HG02642 (cell line): ENCODE measurements around the gene EXOSC5.
A peak's percentile ranks its signal among the peaks of the same experiment; 100 is the strongest.
"Not testable (repeated sequence)": the region's sequence is repeated elsewhere in the genome, so short reads cannot be mapped to it uniquely, and the experiment has no call there.

Source experiments
- ATAC-seq: cut with Tn5 transposase; IDR thresholded peaks from one replicate; pipeline ENCODE4 v1.9.1; 2021; ENCODE audit warnings: mild to moderate bottlenecking; ENCODE audit not compliant: unreplicated experiment, poor library complexity

EXOSC5 gene

GRCh38 chr19:41372501-41372900 is 24.7 kb downstream of the EXOSC5 start:
- ATAC-seq = no peak

DNA sequence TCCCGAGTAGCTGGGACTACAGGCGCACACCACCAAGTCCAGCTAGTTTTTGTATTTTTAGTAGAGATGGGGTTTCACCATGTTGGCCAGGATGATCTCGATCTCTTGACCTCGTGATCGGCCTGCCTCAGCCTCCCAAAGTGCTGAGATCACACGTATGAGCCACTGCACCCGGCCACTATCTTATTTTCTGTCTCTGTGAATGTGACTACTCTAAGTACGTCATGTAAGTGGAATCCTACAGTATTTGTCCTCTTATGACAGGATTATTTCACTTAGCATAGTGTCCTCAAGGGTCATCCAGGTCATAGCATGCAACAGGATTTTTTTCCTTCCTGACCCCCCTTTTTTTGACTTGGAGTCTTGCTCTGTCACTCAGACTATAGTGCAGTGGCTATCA is 25.6 kb downstream of the EXOSC5 start:
- ATAC-seq = no peak

DNA sequence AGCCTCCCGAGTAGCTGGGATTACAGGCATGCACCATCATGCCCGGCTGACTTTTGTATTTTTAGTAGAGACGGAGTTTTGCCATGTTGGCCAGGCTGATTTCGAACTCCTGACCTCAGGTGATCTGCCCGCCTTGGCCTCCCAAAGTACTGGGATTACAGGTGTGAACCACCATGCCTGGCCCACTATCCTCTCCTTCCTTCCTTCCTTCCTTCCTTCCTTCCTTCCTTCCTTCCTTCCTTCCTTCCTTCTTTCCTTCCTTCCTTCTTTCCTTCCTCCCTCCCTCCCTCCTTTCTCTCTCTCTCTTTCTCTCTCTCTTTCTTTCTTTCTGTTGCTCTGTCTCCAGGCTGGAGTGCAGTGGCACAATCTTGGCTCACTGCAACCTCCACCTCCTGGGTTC is 26.0 kb downstream of the EXOSC5 start:
- not testable (repeated sequence) for ATAC-seq

GRCh38 chr19:41369769-41370168 is 27.4 kb downstream of the EXOSC5 start:
- no peak for ATAC-seq

DNA sequence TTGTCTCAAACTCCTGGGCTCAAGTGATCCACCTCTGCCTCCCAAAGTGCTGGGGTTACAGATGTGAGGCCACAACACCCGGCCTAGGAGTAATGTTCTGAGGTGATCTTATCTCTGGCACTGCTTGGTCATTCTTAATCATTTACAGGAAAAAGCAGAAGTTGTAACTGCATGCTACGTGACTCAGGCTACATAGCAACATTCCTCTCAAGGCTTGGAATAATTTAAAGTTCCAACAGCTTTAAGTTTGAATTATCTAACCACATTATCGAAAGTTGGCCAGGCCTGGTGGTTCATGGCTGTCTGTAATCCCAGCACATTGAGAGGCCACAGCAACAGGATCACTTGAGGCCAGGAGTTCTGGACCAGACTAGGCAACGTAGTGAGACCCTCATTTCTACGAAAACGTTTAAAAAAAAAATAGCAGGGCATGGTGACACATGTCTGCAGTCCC is 29.3 kb downstream of the EXOSC5 start:
- no peak for ATAC-seq

- ATAC-seq = no peak
These were observed 31.1 kb downstream of the EXOSC5 start for GRCh38 chr19:41366089-41366488.

DNA sequence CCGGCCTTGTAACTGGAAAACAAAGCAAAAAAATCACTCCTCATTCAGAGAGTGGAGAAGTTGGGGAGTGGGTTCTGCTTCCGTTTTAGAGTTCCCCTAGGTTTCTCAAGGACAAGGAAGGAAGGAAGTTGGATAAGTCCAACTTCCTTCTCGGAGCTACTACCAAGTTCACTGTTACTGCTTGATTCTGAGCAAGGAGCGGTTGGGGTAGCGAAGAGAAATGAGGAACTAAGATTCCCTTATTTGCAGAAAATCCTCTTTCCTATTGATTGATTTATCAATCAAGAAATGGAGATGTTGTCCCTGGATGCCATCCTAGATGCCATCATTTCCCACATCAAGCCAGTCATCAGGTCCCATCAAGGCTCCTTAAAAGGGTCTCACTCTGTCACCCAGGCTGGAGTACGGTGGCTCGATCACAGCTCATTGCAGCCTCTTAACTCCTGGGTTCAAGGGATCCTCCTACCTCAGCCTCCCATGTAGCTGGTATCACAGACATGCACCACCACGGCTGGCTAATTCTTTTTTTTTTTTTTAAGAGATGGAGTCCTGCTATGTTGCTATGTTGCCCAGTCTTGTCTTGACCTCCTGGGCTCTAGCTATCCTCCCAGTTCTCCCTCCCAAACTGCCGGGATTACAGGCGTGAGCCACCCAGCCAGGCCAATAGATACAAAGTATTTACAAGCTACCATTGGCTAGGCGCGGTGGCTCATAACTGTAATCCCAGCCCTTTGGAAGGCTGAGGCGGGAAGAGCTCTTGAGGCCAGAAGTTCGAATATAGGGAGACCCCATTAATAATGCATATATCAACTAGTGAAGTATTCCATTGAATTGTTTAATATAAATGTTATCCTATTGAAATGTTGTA is 32.4 kb downstream of the EXOSC5 start:
- ATAC-seq = no peak

DNA sequence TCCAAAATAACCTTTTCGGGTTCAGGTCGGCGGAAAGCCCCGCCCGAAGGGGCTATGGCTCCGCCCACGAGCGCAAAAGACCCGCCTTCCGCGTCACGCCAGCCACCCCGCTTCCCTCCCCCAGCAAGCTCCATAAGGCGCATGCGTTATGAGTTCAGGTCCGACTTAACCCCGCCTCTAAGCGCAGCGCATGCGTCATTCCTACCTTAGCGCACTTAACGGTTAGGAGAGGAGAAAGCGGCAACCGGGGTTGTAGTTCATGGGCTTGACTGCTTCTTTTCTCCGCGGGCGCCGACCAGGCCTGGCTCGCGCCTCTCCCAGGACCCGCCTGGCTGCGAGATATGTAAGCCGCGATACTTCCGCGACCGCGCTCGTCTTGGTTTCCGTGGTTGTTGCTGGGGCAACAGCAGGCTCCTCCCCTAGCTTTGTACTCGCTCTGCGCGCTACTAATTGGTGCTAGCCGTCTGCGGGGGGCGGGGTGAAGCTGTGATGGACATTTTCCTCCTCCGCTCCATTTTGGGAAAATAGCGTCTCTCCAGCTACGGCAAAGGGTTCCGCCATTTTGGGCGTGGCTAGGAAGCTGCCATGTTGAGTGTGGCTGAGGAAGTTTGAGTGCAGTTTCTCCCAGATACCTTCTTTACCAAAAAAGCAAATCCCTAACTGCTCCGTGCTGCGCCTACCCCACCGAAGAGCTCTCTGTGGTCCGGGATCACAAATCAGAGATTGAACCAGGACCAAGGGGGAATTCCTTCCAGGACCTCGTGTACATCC is 33.2 kb downstream of the EXOSC5 start, which contains the start of gene B9D2:
TSS of gene B9D2 (minus strand) at position 397 of the 771 bp plus-strand sequence. CDS start 630 bp downstream, outside the sequence.
- ATAC-seq = peak; percentile 84

DNA sequence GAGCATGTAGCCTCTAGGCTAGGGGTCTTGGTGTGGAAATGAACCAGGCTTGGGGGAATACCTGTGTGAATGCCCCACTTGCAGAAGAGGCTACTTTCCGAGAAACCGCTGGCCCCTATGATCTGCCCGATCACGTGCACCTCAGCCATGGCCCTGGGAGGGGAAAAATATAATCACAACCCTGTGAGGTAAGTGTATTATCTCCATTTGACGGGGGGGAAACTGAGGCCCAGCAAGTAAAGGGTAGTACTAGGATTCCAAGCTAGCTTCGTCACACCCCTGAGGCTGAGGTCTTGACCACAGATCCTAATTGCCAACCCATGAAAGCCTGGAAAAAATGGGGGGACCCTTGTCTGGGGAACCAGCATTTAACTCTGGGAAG is 33.8 kb downstream of the EXOSC5 start:
- no peak for ATAC-seq

- no peak for ATAC-seq
These were observed 34.9 kb downstream of the EXOSC5 start for GRCh38 chr19:41362143-41362847.

DNA sequence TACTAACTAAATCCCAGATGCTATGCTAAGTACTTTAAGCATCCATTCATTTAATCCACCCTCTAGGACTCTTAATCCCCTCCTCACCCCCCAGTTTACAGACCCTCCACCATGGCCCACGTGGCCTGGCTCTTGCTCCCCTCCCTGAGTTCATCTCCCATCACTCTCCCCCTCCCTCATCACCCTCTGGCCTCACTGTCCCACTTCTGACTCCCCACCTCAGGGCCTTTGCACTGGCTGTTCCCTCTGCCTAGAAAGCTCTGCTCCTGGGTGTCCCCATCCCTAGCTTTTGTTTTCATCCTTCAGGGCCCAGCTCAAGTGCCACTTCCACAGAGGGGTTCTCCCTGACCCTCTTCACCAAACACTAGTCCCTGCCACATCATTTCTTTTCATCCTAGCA is 37.4 kb downstream of the EXOSC5 start:
- no peak for ATAC-seq

DNA sequence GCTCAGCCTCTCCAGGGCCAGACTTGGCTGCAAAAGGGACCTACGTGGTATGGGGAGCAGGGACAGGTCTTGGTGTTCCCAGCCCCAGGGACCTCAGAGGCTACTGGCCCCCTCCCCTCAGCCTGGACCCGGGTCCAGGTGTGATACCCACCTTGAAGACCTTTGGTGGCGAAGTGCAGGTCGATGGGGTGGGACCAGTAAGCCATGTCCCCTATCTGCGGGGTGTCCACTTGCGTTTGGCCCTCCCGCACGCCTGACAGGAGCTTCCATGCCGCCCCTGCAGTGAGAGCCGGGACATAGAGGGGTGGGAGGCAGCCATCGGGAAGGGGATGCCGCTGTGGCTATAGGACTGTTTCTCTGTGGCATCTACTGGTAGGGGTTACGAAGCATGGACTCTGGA is 39.4 kb downstream of the EXOSC5 start:
- ATAC-seq = no peak

- no peak for ATAC-seq
These were observed 40.0 kb downstream of the EXOSC5 start for GRCh38 chr19:41356984-41357739.

GRCh38 chr19:41355802-41356201 is 41.4 kb downstream of the EXOSC5 start:
- ATAC-seq = no peak

- no peak for ATAC-seq
These were observed 42.1 kb downstream of the EXOSC5 start for GRCh38 chr19:41355035-41355434.

DNA sequence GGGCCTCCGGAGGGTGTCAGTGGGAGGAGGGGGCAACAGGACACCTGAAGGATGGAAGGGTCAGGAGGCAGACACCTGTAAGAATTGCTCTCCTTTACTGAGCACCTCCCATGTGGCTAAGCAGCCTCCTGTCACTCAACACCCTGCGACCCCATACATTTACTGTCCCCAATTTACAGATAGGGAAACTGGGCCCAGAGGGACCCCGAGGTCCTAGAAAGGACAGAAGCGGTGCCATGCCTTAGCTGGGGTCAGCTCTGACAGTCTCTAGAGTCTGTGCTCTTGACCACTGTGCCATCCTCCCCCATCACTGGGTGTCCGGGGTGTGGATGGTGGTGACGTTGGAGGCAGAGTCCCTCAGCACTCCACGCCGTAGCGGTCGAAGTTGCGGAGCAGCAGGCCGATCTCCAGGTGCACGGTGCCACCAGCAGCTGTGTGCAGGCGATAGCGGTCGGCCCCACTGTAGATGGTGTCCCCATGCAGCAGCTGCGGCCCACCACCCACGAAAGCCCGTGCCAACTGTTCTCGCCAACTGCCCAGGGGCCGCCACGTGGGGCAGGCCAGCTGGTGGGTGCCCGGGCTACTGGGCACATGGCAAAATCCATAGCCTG is 42.7 kb downstream of the EXOSC5 start:
- ATAC-seq = no peak

DNA sequence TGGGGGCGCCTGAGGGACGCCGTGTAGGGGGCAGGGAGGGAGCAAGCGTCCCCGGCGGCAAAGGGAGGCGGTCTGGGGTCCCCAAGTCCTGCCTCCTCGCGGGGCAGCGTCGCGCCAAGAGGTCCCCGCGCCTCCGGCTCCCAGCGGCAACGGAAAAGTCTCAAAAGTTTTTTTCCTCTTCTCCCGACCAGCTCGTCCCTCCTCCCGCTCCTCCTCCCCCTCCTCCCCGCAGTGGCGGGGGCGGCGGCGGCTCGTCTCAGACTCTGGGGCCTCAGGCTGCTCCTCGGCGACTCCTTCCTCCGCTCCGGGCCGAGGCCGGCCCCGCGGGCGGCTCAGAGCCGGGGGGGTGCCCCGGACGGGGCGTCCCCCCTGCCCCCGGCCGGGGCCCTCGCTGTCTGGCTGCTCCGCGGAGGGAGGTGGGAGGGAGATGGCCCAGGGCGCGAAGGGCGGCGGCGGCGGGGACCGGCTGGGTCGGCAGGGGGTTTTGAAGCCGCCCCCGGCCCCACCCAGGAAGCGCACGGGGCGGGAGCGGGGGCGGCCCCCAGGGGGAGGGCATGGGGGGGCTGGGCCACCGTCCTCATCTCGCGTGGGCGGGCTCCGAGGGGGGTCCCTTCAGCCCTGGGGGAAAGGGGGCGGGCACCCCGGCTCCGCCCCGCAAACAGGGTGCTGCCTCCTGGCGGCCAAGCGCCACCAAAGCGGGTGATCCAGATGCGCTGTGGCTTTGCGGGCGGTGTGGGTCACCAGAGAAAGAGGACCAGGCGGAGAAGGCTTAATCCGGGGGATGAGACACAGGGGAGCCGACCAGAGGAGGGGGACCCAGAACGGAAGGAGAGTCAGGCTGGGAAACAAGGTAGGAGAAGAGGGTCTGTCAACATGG is 43.5 kb downstream of the EXOSC5 start, which contains the start of gene TGFB1:
TSS of gene TGFB1 (minus strand) at position 457 of the 877 bp plus-strand sequence. CDS start 878 bp downstream, outside the sequence.
- peak; percentile 53 for ATAC-seq
